Left lung (tissue), 14 donors: ENCODE results near the gene ZNF90. TPM values are rescaled to one million over a fixed set of nuclear protein-coding genes. Genes with fewer than 3 reads are reported as not detected.

Source experiments
- ATAC-seq: fragments of 200-7000 bp; cut with Tn5 transposase; one replicate; pipeline ENCODE4 v1.9.1; 2020; ENCODE audit warnings: moderate library complexity
- DNase-seq, 4 donors: peaks; one replicate each; pipeline ENCODE4 v3.0.0-alpha.2; 2013 to 2020
- H3K27ac ChIP-seq, 2 donors: fragments of 200-600 bp; sonication (generic) in 1 of 2; one replicate each; pipeline versions ENCODE4 v1.5.0 to v1.8.0; 2020 to 2021
- H3K27me3 ChIP-seq, 2 donors: fragments of 200-600 bp; sonication (generic) in 1 of 2; one replicate each; pipeline versions ENCODE4 v1.5.0 to v1.8.0; 2020 to 2021
- H3K36me3 ChIP-seq, 2 donors: fragments of 200-600 bp; sonication (generic) in 1 of 2; one replicate each; pipeline versions ENCODE4 v1.5.0 to v1.8.0; 2020 to 2021
- H3K4me1 ChIP-seq, 2 donors: fragments of 200-600 bp; one replicate each; pipeline ENCODE4 v1.8.0; 2021
- H3K4me3 ChIP-seq, 2 donors: fragments of 200-600 bp; sonication (generic) in 1 of 2; one replicate each; pipeline versions ENCODE4 v1.5.0 to v1.8.0; 2020 to 2021; ENCODE audit warnings: mild to moderate bottlenecking in 1 of 2
- H3K9me3 ChIP-seq, 2 donors: fragments of 200-600 bp; sonication (generic) in 1 of 2; one replicate each; pipeline versions ENCODE4 v1.5.0 to v1.8.0; 2020 to 2021
- intact Hi-C, 2 donors: fragments of 100-400 bp; cut with DNase I; formaldehyde crosslinking; loops; one replicate each; pipeline versions ENCODE4 v1.11.2 to v1.14.2; 2022
- long read RNA-seq, 12 donors: library from polyadenylated mRNA in 2 of 12; unstranded in 2 of 12; transcript quantifications; one replicate each; pipeline ENCODE4 v2.0.0 and lab custom pipeline, GENCODE V29; 2019 to 2026
- polyA plus RNA-seq, 6 donors: library from polyadenylated mRNA; unstranded; fragments of 120-200 nt; gene quantifications; one replicate each; pipeline ENCODE4 v1.2.1, GENCODE V29; 2013; ENCODE audit not compliant: insufficient read length in 6 of 6
- total RNA-seq, 2 donors: library from RNA; stranded (reverse); fragmentation: NEBNext Ultra II Directional; extraction: Animal tissue kit (Norgen Biotek cat#: 25700); gene quantifications; one replicate each; pipeline ENCODE4 v1.2.1, GENCODE V29; 2021
- TF ChIP-seq, protein P1 (sequence below), 2 donors: fragments of 200-600 bp; sonication (generic) in 1 of 2; IDR thresholded peaks; one replicate each; pipeline versions ENCODE4 v1.5.0 to v1.8.0; 2021; ENCODE audit warnings: antibody characterized with exemption in 2 of 2
- donor health status: DM: no; HTN: yes; CAD: no.
- donor health status: DM: no; HTN: no; CAD: no.

The ZNF90 gene
- total RNA-seq (10 to 100 TPM in 1 of 2 donors, 1 to 10 TPM in 1; 4.3 to 11.8 TPM), polyA plus RNA-seq (10 to 100 TPM; 23.1 to 37.3 (median 35.8) TPM)
- long read RNA-seq, donor 1, partial matches to known transcripts = 27 of 34 reads
- long read RNA-seq, donor 1, other reads (novel, unspliced or antisense) = 0 of 34 reads
- long read RNA-seq, donor 2, partial matches to known transcripts = 24 of 35 reads
- long read RNA-seq, donor 2, other reads (novel, unspliced or antisense) = 8 of 35 reads
- long read RNA-seq, donor 3, transcript ZNF90-201 (4 exons, 2,310 nt) = major isoform, 5 of 16 reads
- long read RNA-seq, donor 3, partial matches to known transcripts = 10 of 16 reads
- long read RNA-seq, donor 3, other reads (novel, unspliced or antisense) = 0 of 16 reads
- long read RNA-seq, donor 4, partial matches to known transcripts = 1 of 4 reads
- long read RNA-seq, donor 4, other reads (novel, unspliced or antisense) = 2 of 4 reads
- long read RNA-seq, donor 5, partial matches to known transcripts = 28 of 29 reads
- long read RNA-seq, donor 5, other reads (novel, unspliced or antisense) = 0 of 29 reads
- long read RNA-seq, donor 6, partial matches to known transcripts = 9 of 10 reads
- long read RNA-seq, donor 6, other reads (novel, unspliced or antisense) = 0 of 10 reads
- long read RNA-seq, donor 7, partial matches to known transcripts = 16 of 16 reads
- long read RNA-seq, donor 7, other reads (novel, unspliced or antisense) = 0 of 16 reads
- long read RNA-seq, donor 8, partial matches to known transcripts = 18 of 23 reads
- long read RNA-seq, donor 8, other reads (novel, unspliced or antisense) = 0 of 23 reads
- long read RNA-seq, donor 9 = 0 reads
- long read RNA-seq, donor 10 = 0 reads
- long read RNA-seq, donor 11 = 0 reads
- long read RNA-seq, donor 12, partial matches to known transcripts = 7 of 9 reads
- long read RNA-seq, donor 12, other reads (novel, unspliced or antisense) = 0 of 9 reads

DNA sequence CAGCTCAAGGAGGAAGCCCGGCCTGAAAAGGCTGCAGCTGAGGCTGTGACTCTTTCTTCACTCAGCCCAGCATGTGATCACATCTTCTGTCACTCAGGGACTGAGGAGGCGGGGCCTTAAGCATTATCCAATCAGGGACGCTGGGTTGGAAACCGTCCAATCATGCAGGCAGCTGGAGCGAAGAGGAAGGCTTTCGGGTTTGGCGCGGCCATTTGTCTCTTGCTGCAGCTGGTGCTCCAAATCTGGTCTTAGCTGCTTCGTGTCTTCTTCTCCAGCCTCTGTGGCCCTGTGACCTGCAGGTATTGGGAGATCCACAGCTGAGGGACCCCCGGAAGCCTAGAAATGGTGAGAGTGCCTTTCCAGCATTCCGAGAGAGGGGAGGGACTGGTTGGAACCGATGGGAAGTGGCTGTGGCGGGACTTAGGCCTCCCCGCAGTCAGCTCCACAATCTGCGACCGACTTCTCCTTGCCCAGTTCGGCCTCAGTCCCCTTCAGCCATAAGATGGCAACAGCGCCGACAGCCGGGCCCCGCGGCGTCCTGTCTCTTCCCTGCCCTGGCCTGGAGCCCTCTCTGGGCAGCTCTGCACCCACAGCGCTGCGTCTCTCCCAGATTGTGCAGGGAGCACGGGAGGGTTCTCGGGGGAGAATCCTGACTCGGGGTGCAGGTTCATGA lies at the start of gene ZNF90:
TSS of gene ZNF90 (plus strand) at position 210 of the 673 bp plus-strand sequence. CDS start at position 343, 133 bp downstream.
- DNase-seq (peak; percentile 80 to 98 (median 94)), ATAC-seq (peak; percentile 90)
- Histone ChIP-seq H3K4me3 (peak within 1 kb of the TSS; percentile 37 to 53), H3K27ac (peak within 1 kb of the TSS; percentile 47 to 58), H3K4me1 (peaks cover 0 to 15% of the 10 kb centered on the region in 2 donors), H3K27me3 (no peaks in the 10 kb centered on the region), H3K9me3 (peaks cover 0 to 37% of the 10 kb centered on the region in 2 donors), H3K36me3 (no peaks in the 10 kb centered on the region)
- TF ChIP-seq, protein P1, sequence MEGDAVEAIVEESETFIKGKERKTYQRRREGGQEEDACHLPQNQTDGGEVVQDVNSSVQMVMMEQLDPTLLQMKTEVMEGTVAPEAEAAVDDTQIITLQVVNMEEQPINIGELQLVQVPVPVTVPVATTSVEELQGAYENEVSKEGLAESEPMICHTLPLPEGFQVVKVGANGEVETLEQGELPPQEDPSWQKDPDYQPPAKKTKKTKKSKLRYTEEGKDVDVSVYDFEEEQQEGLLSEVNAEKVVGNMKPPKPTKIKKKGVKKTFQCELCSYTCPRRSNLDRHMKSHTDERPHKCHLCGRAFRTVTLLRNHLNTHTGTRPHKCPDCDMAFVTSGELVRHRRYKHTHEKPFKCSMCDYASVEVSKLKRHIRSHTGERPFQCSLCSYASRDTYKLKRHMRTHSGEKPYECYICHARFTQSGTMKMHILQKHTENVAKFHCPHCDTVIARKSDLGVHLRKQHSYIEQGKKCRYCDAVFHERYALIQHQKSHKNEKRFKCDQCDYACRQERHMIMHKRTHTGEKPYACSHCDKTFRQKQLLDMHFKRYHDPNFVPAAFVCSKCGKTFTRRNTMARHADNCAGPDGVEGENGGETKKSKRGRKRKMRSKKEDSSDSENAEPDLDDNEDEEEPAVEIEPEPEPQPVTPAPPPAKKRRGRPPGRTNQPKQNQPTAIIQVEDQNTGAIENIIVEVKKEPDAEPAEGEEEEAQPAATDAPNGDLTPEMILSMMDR (IDR thresholded peaks at IDR 0.05) = no peak
- intact Hi-C loops = no loop called here

DNA sequence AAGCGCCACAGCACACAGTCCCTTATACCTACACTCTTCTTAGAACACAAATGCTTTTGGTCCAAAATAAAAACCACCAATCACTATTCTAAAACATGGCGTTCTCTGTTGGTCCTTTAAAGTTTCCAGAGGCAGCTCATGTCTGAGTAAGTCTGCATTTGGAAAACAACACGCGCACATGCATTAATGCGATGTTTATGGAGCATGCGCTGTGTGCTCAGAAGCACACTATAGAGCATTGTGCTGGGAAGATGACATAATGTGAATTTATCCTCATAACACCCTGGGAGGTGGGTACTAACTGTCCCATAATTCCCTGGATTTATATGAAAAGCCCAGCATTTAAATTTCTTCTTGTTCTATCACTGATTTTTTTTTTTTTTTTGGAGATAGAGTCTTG lies 49.2 kb upstream of the ZNF90 start:
- TF ChIP-seq, protein P1 (IDR thresholded peaks at IDR 0.05) = no peak
- Histone ChIP-seq H3K4me3 (no peak overlapping the region), H3K9me3 (peaks cover 0 to 12% of the 10 kb centered on the region in 2 donors), H3K27ac (no peak overlapping the region), H3K36me3 (peaks cover 0 to 22% of the 10 kb centered on the region in 2 donors), H3K27me3 (no peaks in the 10 kb centered on the region), H3K4me1 (no peaks in the 10 kb centered on the region)
- intact Hi-C loops = no loop called here
- ATAC-seq (no peak), DNase-seq (no peak)

DNA sequence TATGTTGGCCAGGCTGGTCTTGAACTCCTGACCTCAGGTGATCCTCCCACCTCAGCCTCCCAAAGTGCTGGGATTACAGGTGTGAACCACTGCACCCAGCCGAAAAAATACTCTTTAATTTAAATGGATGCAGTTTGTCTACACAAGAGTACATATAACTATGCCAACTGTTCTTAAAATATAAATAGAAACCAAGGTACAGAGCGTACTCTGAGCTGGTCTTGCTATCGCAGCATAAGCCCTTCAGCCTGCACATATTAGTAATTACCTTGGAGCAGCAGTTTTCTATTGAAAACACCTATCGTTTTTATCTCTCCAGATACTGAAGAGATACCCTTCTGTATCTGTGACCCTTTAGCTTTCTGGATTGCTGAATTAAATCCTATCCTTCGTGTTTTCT lies 41.9 kb upstream of the ZNF90 start:
- Histone ChIP-seq H3K36me3 (no peaks in the 10 kb centered on the region), H3K9me3 (peaks cover 0 to 8% of the 10 kb centered on the region in 2 donors), H3K4me3 (no peak overlapping the region), H3K27me3 (no peaks in the 10 kb centered on the region), H3K4me1 (peaks cover 0 to 5% of the 10 kb centered on the region in 2 donors), H3K27ac (no peak overlapping the region)
- TF ChIP-seq, protein P1 (IDR thresholded peaks at IDR 0.05) = no peak
- ATAC-seq (no peak), DNase-seq (no peak)
- intact Hi-C loops = no loop called here

DNA sequence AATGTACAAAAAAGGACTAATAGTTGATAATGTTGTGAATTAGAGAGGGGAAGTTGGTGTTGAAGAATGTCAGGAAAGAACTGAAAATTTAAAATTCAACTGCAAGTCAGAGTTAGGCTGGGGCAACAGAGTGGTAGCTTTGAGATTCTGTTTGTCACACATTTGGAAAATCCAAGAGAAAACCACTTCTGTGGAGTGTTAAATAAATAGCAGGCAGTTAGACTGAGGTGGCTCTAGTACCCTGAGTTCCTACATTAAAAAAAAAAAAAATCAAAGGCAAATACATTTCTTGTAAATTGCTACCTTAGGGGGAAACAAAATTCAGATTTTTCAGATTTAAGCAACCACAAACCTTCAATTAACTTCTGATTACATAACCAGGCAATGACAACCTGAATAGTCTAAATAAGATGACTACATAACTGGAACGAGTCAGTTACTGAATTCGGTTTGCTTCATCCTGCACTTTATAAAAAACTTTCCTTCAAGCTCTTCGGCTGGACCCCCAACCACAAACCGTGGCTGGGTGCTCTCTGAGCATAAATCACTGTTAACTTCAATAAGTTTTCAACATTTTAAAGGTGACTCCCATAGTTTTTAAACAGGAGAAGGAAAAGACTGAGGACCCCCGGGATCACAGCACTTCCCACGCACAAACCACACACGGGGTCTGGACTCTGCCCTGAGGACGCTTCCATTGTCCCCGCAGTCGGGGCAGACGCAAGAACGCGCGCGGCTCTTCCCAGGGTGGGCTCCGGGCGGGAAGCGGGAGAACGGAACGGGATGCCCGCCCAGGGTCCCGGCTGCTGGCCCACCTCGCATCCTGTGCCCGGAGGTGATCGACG lies 39.2 kb upstream of the ZNF90 start:
- Histone ChIP-seq H3K4me1 (peaks cover 0 to 5% of the 10 kb centered on the region in 2 donors), H3K9me3 (peaks cover 0 to 12% of the 10 kb centered on the region in 2 donors), H3K27ac (peak overlapping the region; percentile 54 to 79), H3K36me3 (no peaks in the 10 kb centered on the region), H3K4me3 (peak overlapping the region; percentile 67 to 76), H3K27me3 (no peaks in the 10 kb centered on the region)
- DNase-seq = peak in 1 of 4 donors; percentile 23
- TF ChIP-seq, protein P1 (IDR thresholded peaks at IDR 0.05) = no peak
- intact Hi-C loops = no loop called here
- ATAC-seq = peak; percentile 64
